Measurements from ENCODE around the gene USF1.

GRCh38 chr1:161054805-161055204 lies 9.0 kb upstream of the USF1 start:
- no peak for TF ChIP-seq POLR2A (IDR thresholded peaks at IDR 0.05; ENCODE audit: low read length)
- TF ChIP-seq GATA1 (IDR thresholded peaks at IDR 0.05; ENCODE audit: low read depth, low read length) = no peak
